Adrenal gland (tissue), 12 donors: Measurements from ENCODE around the gene GGT5. TPM values are rescaled to one million over a fixed set of nuclear protein-coding genes. Genes with fewer than 3 reads are reported as not detected.
"Not testable (repeated sequence)": the region's sequence is repeated elsewhere in the genome, so short reads cannot be mapped to it uniquely, and the experiment has no call there.

Experiments
- DNase-seq, 7 donors: peaks; one replicate each; pipeline ENCODE4 v3.0.0-alpha.2; 2019 to 2020
- H3K27ac ChIP-seq, 5 donors: fragments of 200-600 bp; sonication (generic) in 4 of 5; 1 replicate in 3 of 5; 2 replicates in 2 of 5; pipeline versions ENCODE4 v1.5.1 to v1.8.0; 2016 to 2020; ENCODE audit warnings: mild to moderate bottlenecking in 1 of 5
- H3K27me3 ChIP-seq: fragments of 200-600 bp; 2 replicates; pipeline ENCODE4 v1.8.0; 2021
- H3K36me3 ChIP-seq, 2 donors: fragments of 200-600 bp; replicated peaks in 1 of 2; 1 replicate in 1 of 2; 2 replicates in 1 of 2; pipeline versions ENCODE4 v1.5.1 to v1.8.0; 2018 to 2022
- H3K4me1 ChIP-seq, 2 donors: fragments of 200-600 bp; replicated peaks in 1 of 2; 1 replicate in 1 of 2; 2 replicates in 1 of 2; pipeline versions ENCODE4 v1.5.1 to v1.8.0; 2018 to 2021
- H3K4me3 ChIP-seq, 4 donors: fragments of 200-600 bp; sonication (generic) in 3 of 4; one replicate each; pipeline ENCODE4 v1.5.1; 2016 to 2018
- H3K9me3 ChIP-seq, 3 donors: fragments of 200-600 bp; sonication (generic) in 1 of 3; replicated peaks in 1 of 3; 1 replicate in 2 of 3; 2 replicates in 1 of 3; pipeline versions ENCODE4 v1.5.1 to v1.8.0; 2016 to 2021
- CTCF ChIP-seq, 6 experiments: fragments of 450-650 bp in 4 of 6; fragments of 200-600 bp in 2 of 6; sonication (generic) in 1 of 6; IDR thresholded peaks; 1 replicate in 5 of 6; 2 replicates in 1 of 6; pipeline versions ENCODE4 v1.5.1 to v1.8.0; 2016 to 2021; ENCODE audit warnings: antibody characterized with exemption in 6 of 6, mild to moderate bottlenecking in 2 of 6, moderate library complexity in 1 of 6
- POLR2A ChIP-seq, 2 donors: fragments of 450-650 bp; IDR thresholded peaks; one replicate each; pipeline ENCODE4 v1.6.1; 2017; ENCODE audit warnings: antibody characterized with exemption in 2 of 2, mild to moderate bottlenecking in 2 of 2, moderate library complexity in 1 of 2
- WGBS, 4 donors: extraction: QIAGEN DNeasy Blood & Tissue Kit in 2 of 4; methylation state at CpG; one replicate each; pipeline versions ENCODE4 v1.1.5 to v1.1.7; 2013 to 2017; 5-methylcytosine and 5-hydroxymethylcytosine counted together
- intact Hi-C, 2 donors: fragments of 100-400 bp; cut with DNase I; formaldehyde crosslinking; loops; one replicate each; pipeline versions ENCODE4 v1.14.1 to v1.15.0; 2022 to 2023
- polyA plus RNA-seq, 3 donors: library from polyadenylated mRNA; stranded (reverse); fragments of 200-250 nt in 2 of 3; fragments of 350-450 nt in 1 of 3; fragmentation: Illumina TruSeq in 1 of 3; extraction: RNeasy Lipid Tissue Mini Kit (QIAGEN cat#74804) in 1 of 3; gene quantifications; one replicate each; pipeline ENCODE4 v1.2.3, GENCODE V29; 2013 to 2014
- total RNA-seq, 9 donors: library from RNA; depleted of rRNA in 4 of 9; stranded (reverse); fragments of >200 nt in 4 of 9; fragments of 120-200 nt in 1 of 9; fragmentation: NEBNext Ultra II Directional in 1 of 9; extraction: Animal tissue kit (Norgen Biotek cat#: 25700) in 1 of 9; gene quantifications; one replicate each; pipeline versions ENCODE4 v1.1.0 to v1.2.4, GENCODE V29; 2013 to 2023
- donor health status: healthy with polysubstance abuse.
- donor health status: Bipolar disorder and iron deficiency.
- donor health status: DM: yes; HTN: yes; CAD: no.
- donor health status: DM: no; HTN: no; CAD: no.
- donor health status: DM: no; HTN: no; CAD: no.
- donor health status: DM: yes; HTN: yes; CAD: no.

GGT5 gene
- total and polyA plus RNA-seq, 12 donors, result 7.5 to 149 (median 78.5) TPM

GRCh38 chr22:24185501-24186351, 59.2 kb downstream of the GGT5 start:
- Histone ChIP-seq H3K36me3 (no peaks in the 10 kb centered on the region), H3K27me3 (no peaks in the 10 kb centered on the region), H3K27ac (no peak overlapping the region), H3K4me3 (no peak overlapping the region), H3K4me1 (peaks cover 0 to 6% of the 10 kb centered on the region in 2 donors), H3K9me3 (no peaks in the 10 kb centered on the region)
- no peak for DNase-seq
- TF ChIP-seq CTCF (IDR thresholded peaks at IDR 0.05), result no peak
- no peak for TF ChIP-seq POLR2A (IDR thresholded peaks at IDR 0.05)
- WGBS, 4 donors, result 87 to 93% (median 91%) methylated on average over 19 to 51 of the region's 51 CpGs
- intact Hi-C loops, result no loop called here

- no peak for DNase-seq
- 81 to 92% (median 84%) methylated on average over 8 to 16 of the region's 16 CpGs for WGBS, 4 donors
- TF ChIP-seq POLR2A (IDR thresholded peaks at IDR 0.05), result no peak
- no peak for TF ChIP-seq CTCF (IDR thresholded peaks at IDR 0.05)
- Histone ChIP-seq H3K4me1 (peaks cover 0 to 6% of the 10 kb centered on the region in 2 donors), H3K9me3 (no peaks in the 10 kb centered on the region), H3K27ac (no peak overlapping the region), H3K4me3 (no peak overlapping the region), H3K27me3 (no peaks in the 10 kb centered on the region), H3K36me3 (no peaks in the 10 kb centered on the region)
- intact Hi-C loops, result no loop called here
Measured at GRCh38 chr22:24185001-24185500, 59.8 kb downstream of the GGT5 start.

DNA sequence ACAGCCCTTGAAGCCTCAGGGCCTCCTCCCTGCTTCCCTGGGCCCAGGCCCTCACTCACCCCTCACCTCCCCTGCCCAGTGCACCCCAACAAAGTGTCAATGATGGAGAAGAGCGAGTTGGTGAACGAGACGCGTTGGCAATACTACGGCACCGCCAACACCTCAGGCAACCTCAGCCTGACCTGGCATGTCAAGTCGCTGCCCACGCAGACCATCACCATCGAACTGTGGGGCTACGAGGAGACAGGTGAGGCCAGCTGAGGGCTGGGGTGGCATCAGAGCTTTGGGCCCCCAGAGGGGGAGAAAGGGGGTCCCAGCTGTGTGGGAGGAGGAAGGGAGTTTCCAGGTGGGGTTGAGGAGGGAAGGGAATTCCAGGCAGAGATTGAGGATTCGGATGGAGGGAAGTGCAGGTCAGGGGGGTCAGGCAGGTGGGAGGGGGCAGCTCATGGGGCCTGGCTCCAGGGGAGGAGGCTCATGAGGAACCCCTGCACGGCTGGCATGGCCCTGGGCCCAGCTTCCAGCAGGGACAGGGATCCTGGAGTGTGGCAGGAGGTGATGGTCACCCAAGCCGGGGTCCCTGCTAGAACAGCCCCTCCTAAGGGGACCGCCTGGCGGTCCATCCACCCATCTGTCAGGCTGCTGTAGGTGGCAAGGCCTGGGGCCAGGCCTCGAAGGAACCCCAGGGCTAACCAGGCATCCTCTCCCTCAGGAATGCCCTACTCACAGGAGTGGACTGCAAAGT, 60.7 kb downstream of the GGT5 start:
- Histone ChIP-seq H3K27me3 (no peaks in the 10 kb centered on the region), H3K4me1 (no peaks in the 10 kb centered on the region), H3K9me3 (no peaks in the 10 kb centered on the region), H3K4me3 (no peak overlapping the region), H3K27ac (no peak overlapping the region), H3K36me3 (no peaks in the 10 kb centered on the region)
- WGBS, 4 donors, result 87 to 91% (median 88%) methylated on average over 16 of the region's 16 CpGs
- DNase-seq, result no peak
- intact Hi-C loops, result no loop called here
- no peak for TF ChIP-seq CTCF (IDR thresholded peaks at IDR 0.05)
- no peak for TF ChIP-seq POLR2A (IDR thresholded peaks at IDR 0.05)

- Histone ChIP-seq H3K9me3 (no peaks in the 10 kb centered on the region), H3K4me3 (no peak overlapping the region), H3K4me1 (no peaks in the 10 kb centered on the region), H3K36me3 (no peaks in the 10 kb centered on the region), H3K27ac (no peak overlapping the region), H3K27me3 (no peaks in the 10 kb centered on the region)
- no peak for DNase-seq
- 86 to 91% (median 88%) methylated on average over 13 to 24 of the region's 24 CpGs for WGBS, 4 donors
- TF ChIP-seq CTCF (IDR thresholded peaks at IDR 0.05) (no peak), POLR2A (IDR thresholded peaks at IDR 0.05) (no peak)
- intact Hi-C loops, result no loop called here
Measured at GRCh38 chr22:24183321-24184031, 61.4 kb downstream of the GGT5 start.

- H3K4me3 ChIP-seq, H3K9me3 ChIP-seq, intact Hi-C loops, H3K27ac ChIP-seq, H3K36me3 ChIP-seq, H3K4me1 ChIP-seq, DNase-seq, H3K27me3 ChIP-seq: not testable (repeated sequence)
- 85 to 95% (median 88%) methylated on average over 8 to 11 of the region's 11 CpGs; no CpG with 5 or more reads in 1 of the 4 donors for WGBS, 4 donors
Measured at GRCh38 chr22:24182900-24183246, 62.0 kb downstream of the GGT5 start.
